ENCODE measurements around the gene MACIR. TPM values are rescaled to one million over a fixed set of nuclear protein-coding genes. Genes with fewer than 3 reads are reported as not detected.

Gene MACIR
- total and polyA plus RNA-seq, 4 donors: 3.2 to 6.2 (median 4.8) TPM

DNA sequence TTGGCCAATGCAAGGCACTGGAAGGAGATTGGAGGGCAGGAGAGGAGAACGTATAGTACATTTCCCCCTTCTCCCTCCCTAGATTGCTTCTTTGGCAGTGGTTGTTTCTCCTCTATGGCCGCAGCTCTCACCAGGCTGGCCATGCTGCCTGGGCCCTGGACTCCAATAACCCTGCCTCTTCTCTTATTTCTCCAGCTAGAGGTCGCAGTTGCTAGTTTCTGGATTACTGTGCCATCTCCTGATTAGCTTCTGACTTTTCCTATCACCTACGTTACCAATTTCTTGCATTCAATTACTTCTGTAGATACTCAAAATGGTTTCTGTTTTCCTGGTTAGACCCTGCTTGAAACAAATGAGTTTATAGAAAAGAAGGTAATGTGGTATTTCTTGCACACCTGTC lies 2.4 kb upstream of the MACIR start:
- Histone ChIP-seq H3K9me3 (ENCODE audit: control insufficient read depth, low read length) (no peaks in the 10 kb centered on the region), H3K4me3 (ENCODE audit: low read length in 2 of 2) (no peak overlapping the region), H3K36me3 (ENCODE audit: control insufficient read depth in 1 of 2, insufficient read depth in 2 of 2, low read length in 1 of 2) (no peaks in the 10 kb centered on the region), H3K27me3 (ENCODE audit: control insufficient read depth in 1 of 2, insufficient read depth in 2 of 2, low read length in 1 of 2) (peaks cover 0 to 1% of the 10 kb centered on the region in 2 donors), H3K27ac (ENCODE audit: low read depth in 1 of 2, low read length in 2 of 2) (no peak overlapping the region), H3K4me1 (ENCODE audit: control insufficient read depth in 1 of 2, insufficient read depth in 2 of 2, low read length in 2 of 2) (no peaks in the 10 kb centered on the region)
- DNase-seq (no peak), ATAC-seq (ENCODE audit: low FRiP score) (no peak)
- 81 to 82% methylated on average over 4 of the region's 4 CpGs for WGBS, 2 donors
- intact Hi-C loops (cut with DNase I): loop anchor here in 1 of 2 donors (5.0 kb wide), 1 partner anchor 196 kb away; no protein-coding TSS in a partner anchor

DNA sequence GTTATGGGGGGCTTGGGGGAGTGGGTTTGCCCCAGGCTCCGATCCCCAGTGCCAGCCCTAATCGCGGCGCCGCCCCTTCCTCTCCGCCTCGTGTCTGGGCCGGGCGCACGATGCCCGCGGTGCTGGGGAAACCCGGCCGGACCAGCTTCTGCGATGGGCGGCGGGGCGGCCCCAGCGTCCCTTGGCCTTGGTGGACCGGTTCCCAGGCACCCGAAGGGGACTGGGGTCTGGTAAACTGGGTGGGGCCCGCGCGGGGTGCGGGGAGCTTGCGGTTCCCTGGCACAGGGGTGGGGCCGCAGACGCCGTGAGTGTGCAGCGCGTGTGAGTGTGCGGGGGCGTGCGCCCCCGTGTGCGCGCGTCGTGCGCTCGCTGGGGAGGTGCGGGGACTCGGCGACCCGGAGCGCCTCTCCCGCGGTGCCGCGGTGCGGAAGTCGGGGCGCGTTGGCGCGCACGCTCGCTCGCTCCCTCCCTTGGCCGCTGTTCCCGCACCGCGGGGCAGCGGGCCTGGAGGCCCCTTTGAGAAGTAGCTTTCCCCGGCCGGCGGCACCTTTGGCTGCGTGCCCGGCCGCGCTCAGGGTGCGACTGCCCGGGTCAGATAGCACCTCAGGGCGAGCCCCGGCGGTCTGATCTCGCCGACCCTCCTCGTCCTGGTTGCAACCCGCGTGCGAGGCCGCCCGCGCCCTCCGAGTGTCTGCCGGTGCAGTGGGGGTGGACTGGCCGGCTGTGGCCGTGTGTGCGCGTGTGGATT lies 568 bp downstream of the MACIR start:
- Histone ChIP-seq H3K27ac (ENCODE audit: low read depth in 1 of 2, low read length in 2 of 2) (peak overlapping the region in 1 of 2 donors; percentile 60), H3K27me3 (ENCODE audit: control insufficient read depth in 1 of 2, insufficient read depth in 2 of 2, low read length in 1 of 2) (no peaks in the 10 kb centered on the region), H3K36me3 (ENCODE audit: control insufficient read depth in 1 of 2, insufficient read depth in 2 of 2, low read length in 1 of 2) (no peaks in the 10 kb centered on the region), H3K9me3 (ENCODE audit: control insufficient read depth, low read length) (no peaks in the 10 kb centered on the region), H3K4me1 (ENCODE audit: control insufficient read depth in 1 of 2, insufficient read depth in 2 of 2, low read length in 2 of 2) (no peaks in the 10 kb centered on the region), H3K4me3 (ENCODE audit: low read length in 2 of 2) (peak overlapping the region; percentile 68 to 80)
- peak; percentile 70 to 86 for DNase-seq
- intact Hi-C loops (cut with DNase I): loop anchor here in 1 of 2 donors (5.0 kb wide), 1 partner anchor 193 kb away; no protein-coding TSS in a partner anchor
- WGBS, 2 donors: 0% methylated on average over 72 to 91 of the region's 91 CpGs
- ATAC-seq (ENCODE audit: low FRiP score): peak; percentile 71

DNA sequence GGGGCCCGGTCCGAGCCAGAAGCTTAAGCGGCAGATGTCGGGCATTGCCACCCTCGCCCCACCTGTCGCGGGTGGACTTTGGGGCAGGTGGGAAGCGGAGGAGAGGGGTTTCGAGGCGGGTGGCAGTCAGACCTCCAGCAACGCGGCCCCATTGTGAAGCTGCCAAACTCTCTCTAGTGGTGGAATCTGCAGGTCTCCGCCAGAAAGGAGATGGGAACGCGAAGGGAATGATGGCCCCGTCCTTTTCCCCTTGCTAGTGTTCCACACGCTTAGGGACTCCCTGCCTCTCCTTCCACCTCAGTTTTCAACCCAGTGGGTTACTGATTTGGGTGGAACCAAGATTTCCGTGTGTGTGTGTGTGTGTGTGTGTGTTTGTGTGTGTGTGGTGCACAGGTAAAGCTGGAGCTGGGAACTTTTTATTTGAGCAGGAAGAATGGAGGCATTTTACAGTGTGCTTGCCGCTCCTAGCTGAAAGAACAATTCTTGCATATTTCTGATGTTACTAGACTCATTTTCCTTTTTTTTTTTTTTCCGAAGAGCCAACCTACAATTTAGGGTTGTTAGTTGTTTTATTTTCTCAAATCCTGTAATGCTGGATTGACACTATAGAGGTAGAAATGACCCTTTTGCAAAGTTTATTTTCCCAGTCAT lies 1.3 kb downstream of the MACIR start:
- Histone ChIP-seq H3K36me3 (ENCODE audit: control insufficient read depth in 1 of 2, insufficient read depth in 2 of 2, low read length in 1 of 2) (no peaks in the 10 kb centered on the region), H3K27ac (ENCODE audit: low read depth in 1 of 2, low read length in 2 of 2) (no peak overlapping the region), H3K4me3 (ENCODE audit: low read length in 2 of 2) (peak overlapping the region; percentile 68 to 80), H3K27me3 (ENCODE audit: control insufficient read depth in 1 of 2, insufficient read depth in 2 of 2, low read length in 1 of 2) (no peaks in the 10 kb centered on the region), H3K9me3 (ENCODE audit: control insufficient read depth, low read length) (no peaks in the 10 kb centered on the region), H3K4me1 (ENCODE audit: control insufficient read depth in 1 of 2, insufficient read depth in 2 of 2, low read length in 2 of 2) (no peaks in the 10 kb centered on the region)
- DNase-seq (peak in 1 of 2 donors; percentile 56), ATAC-seq (ENCODE audit: low FRiP score) (peak; percentile 30)
- intact Hi-C loops (cut with DNase I): loop anchor here in 1 of 2 donors (5.0 kb wide), 1 partner anchor 192 kb away; no protein-coding TSS in a partner anchor
- WGBS, 2 donors: 1 to 3% methylated on average over 19 to 20 of the region's 20 CpGs

DNA sequence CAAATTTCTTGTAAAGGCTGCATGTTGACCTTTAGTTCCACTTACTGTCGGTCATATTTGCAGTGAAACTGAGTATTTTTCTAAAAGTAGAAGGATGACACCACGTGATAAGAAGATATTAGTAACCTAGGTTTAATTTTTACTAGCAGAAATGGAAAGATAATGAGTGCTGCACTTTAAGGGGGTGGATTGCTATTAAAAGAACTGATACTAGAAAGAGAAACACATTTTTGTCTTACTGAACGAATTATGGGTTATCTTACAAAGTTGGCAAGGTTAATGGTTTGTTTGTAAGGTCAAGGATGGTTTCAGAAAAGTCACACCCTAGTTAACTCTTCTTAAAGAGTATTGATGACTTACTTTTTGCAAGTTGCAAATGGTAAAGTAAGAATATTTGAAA lies 2.4 kb downstream of the MACIR start:
- no peaks in the 10 kb centered on the region for H3K36me3 ChIP-seq (ENCODE audit: control insufficient read depth in 1 of 2, insufficient read depth in 2 of 2, low read length in 1 of 2)

DNA sequence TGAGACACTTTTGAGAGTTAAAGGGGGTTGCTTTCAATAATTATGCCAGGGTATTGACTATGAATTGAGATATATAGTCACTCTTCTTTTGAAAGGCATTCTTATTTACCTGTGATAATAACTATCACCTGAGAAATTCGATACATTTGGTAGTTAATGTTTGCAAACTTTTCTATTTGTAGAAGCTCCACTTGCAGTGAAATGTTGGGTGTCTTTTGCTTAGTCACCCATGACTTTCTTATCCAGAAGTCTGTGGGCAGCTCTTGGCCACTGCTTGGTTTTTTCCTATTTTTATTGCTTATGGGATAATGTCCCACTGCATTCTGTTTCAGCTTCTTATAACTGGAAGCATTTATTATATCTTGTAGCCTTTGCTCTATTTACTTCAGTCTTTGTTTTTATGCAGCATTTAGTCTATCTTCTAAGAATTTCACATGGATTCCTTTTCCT lies 3.9 kb downstream of the MACIR start:
- H3K4me3 ChIP-seq (ENCODE audit: low read length in 2 of 2): no peak overlapping the region
- no peak for DNase-seq
- H3K27me3 ChIP-seq (ENCODE audit: control insufficient read depth in 1 of 2, insufficient read depth in 2 of 2, low read length in 1 of 2): no peaks in the 10 kb centered on the region
- H3K27ac ChIP-seq (ENCODE audit: low read depth in 1 of 2, low read length in 2 of 2): no peak overlapping the region
- H3K4me1 ChIP-seq (ENCODE audit: control insufficient read depth in 1 of 2, insufficient read depth in 2 of 2, low read length in 2 of 2): no peaks in the 10 kb centered on the region
- H3K36me3 ChIP-seq (ENCODE audit: control insufficient read depth in 1 of 2, insufficient read depth in 2 of 2, low read length in 1 of 2): no peaks in the 10 kb centered on the region
- H3K9me3 ChIP-seq (ENCODE audit: control insufficient read depth, low read length): no peaks in the 10 kb centered on the region
- 26 to 29% methylated on average over 1 of the region's 1 CpG for WGBS, 2 donors
- ATAC-seq (ENCODE audit: low FRiP score): no peak
- intact Hi-C loops (cut with DNase I): no loop called here

More for the DNA sequence above, 2.4 kb downstream of the MACIR start:
- no peak overlapping the region for H3K4me3 ChIP-seq (ENCODE audit: low read length in 2 of 2)
- no peak overlapping the region for H3K27ac ChIP-seq (ENCODE audit: low read depth in 1 of 2, low read length in 2 of 2)
- H3K9me3 ChIP-seq (ENCODE audit: control insufficient read depth, low read length): no peaks in the 10 kb centered on the region
- DNase-seq (no peak), ATAC-seq (ENCODE audit: low FRiP score) (no peak)
- 62 to 74% methylated on average over 3 of the region's 3 CpGs for WGBS, 2 donors
- H3K27me3 ChIP-seq (ENCODE audit: control insufficient read depth in 1 of 2, insufficient read depth in 2 of 2, low read length in 1 of 2): no peaks in the 10 kb centered on the region
- H3K4me1 ChIP-seq (ENCODE audit: control insufficient read depth in 1 of 2, insufficient read depth in 2 of 2, low read length in 2 of 2): no peaks in the 10 kb centered on the region
- intact Hi-C loops (cut with DNase I): no loop called here

DNA sequence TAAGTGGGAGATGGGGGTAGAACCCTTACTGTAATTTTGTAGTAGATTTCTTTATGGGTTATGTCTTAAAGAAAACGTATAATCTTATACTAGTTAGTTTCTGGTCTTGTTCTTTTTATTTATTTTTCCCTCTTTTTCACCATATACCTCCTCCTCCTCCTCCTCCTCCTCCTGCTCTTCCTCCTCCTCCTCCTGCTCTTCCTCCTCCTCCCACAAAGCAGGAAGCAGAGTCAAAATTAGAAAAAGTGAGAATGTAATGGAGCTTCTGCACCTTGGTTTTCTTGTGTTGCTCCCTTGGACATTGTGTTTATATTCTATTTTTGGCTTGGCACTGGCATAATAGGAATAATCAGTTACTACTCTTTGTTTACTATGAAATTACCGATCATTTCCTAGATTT lies 4.5 kb downstream of the MACIR start:
- ATAC-seq (ENCODE audit: low FRiP score): no peak

DNA sequence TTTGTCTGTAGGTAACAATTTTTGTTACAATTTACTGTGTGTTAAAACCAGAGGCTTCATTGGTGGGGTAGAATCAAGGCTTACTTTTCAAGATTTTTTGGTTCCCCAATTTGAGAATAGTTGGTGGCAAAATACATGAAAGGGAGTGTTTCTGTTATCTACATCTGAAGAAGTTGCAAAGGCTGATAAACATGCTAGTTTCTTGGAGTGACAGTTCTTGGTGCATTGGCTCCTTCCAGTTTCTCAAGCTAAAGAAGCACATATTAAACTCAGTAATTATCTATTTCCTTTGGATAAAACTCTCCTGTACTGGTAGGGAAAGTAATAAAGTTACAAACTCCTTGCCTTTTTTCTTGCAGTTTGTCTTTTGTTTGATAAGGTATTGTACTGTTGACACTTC lies 5.9 kb downstream of the MACIR start:
- H3K4me1 ChIP-seq (ENCODE audit: control insufficient read depth in 1 of 2, insufficient read depth in 2 of 2, low read length in 2 of 2): no peaks in the 10 kb centered on the region
- no peak overlapping the region for H3K27ac ChIP-seq (ENCODE audit: low read depth in 1 of 2, low read length in 2 of 2)
- DNase-seq (no peak), ATAC-seq (ENCODE audit: low FRiP score) (no peak)
- H3K9me3 ChIP-seq (ENCODE audit: control insufficient read depth, low read length): no peaks in the 10 kb centered on the region
- no peak overlapping the region for H3K4me3 ChIP-seq (ENCODE audit: low read length in 2 of 2)
- H3K27me3 ChIP-seq (ENCODE audit: control insufficient read depth in 1 of 2, insufficient read depth in 2 of 2, low read length in 1 of 2): no peaks in the 10 kb centered on the region
- H3K36me3 ChIP-seq (ENCODE audit: control insufficient read depth in 1 of 2, insufficient read depth in 2 of 2, low read length in 1 of 2): no peaks in the 10 kb centered on the region
- intact Hi-C loops (cut with DNase I): no loop called here

More for the DNA sequence above, 4.5 kb downstream of the MACIR start:
- no peaks in the 10 kb centered on the region for H3K9me3 ChIP-seq (ENCODE audit: control insufficient read depth, low read length)
- no peak for DNase-seq
- intact Hi-C loops (cut with DNase I): no loop called here
- H3K36me3 ChIP-seq (ENCODE audit: control insufficient read depth in 1 of 2, insufficient read depth in 2 of 2, low read length in 1 of 2): no peaks in the 10 kb centered on the region
- no peaks in the 10 kb centered on the region for H3K4me1 ChIP-seq (ENCODE audit: control insufficient read depth in 1 of 2, insufficient read depth in 2 of 2, low read length in 2 of 2)
- no peaks in the 10 kb centered on the region for H3K27me3 ChIP-seq (ENCODE audit: control insufficient read depth in 1 of 2, insufficient read depth in 2 of 2, low read length in 1 of 2)
- H3K27ac ChIP-seq (ENCODE audit: low read depth in 1 of 2, low read length in 2 of 2): no peak overlapping the region
- no peak overlapping the region for H3K4me3 ChIP-seq (ENCODE audit: low read length in 2 of 2)
- 73 to 76% methylated on average over 2 of the region's 2 CpGs for WGBS, 2 donors

DNA sequence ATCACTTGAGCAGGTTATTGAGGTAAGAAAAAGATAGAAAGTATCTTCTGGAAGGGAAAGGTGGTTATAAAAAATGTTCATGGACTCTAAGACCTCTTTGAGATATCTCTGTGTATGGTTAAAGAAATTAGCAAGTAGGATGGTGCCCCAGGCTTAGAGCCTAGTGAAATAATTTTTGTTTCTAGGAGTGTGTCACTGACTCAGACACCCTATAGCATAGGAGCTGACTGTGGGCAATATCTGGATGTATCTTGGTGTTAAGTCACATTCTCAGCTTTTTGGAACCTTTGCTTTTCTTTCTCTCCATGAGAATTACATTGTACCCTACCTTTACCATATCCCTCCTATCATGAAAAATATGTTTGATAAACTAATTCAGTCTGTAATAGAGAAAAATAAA lies 12.0 kb downstream of the MACIR start:
- Histone ChIP-seq H3K27me3 (ENCODE audit: control insufficient read depth in 1 of 2, insufficient read depth in 2 of 2, low read length in 1 of 2) (no peaks in the 10 kb centered on the region), H3K4me1 (ENCODE audit: control insufficient read depth in 1 of 2, insufficient read depth in 2 of 2, low read length in 2 of 2) (peaks cover 0 to 2% of the 10 kb centered on the region in 2 donors), H3K36me3 (ENCODE audit: control insufficient read depth in 1 of 2, insufficient read depth in 2 of 2, low read length in 1 of 2) (no peaks in the 10 kb centered on the region), H3K4me3 (ENCODE audit: low read length in 2 of 2) (no peak overlapping the region), H3K27ac (ENCODE audit: low read depth in 1 of 2, low read length in 2 of 2) (no peak overlapping the region), H3K9me3 (ENCODE audit: control insufficient read depth, low read length) (no peaks in the 10 kb centered on the region)
- no peak for DNase-seq
- intact Hi-C loops (cut with DNase I): no loop called here
- no peak for ATAC-seq (ENCODE audit: low FRiP score)
